OCI-LY1 (cell line): Measurements from ENCODE around the gene P2RY6.

Experiments
- EZH2 ChIP-seq: fragments of 200-600 bp; sonication (generic), shearing (Covaris generic); IDR thresholded peaks from 2 replicates; pipeline ENCODE4 v1.8.0; 2017; ENCODE audit warnings: borderline replicate concordance, mixed run types, mild to moderate bottlenecking, antibody characterized with exemption, low read length, moderate library complexity, mixed read lengths
- TF ChIP-seq, protein P1 (sequence below): fragments of 200-600 bp; sonication (generic), shearing (Covaris generic); IDR thresholded peaks from 2 replicates; pipeline ENCODE4 v1.5.1; 2017; ENCODE audit warnings: mild to moderate bottlenecking, antibody characterized with exemption, low read length, moderate library complexity, mixed read lengths

DNA sequence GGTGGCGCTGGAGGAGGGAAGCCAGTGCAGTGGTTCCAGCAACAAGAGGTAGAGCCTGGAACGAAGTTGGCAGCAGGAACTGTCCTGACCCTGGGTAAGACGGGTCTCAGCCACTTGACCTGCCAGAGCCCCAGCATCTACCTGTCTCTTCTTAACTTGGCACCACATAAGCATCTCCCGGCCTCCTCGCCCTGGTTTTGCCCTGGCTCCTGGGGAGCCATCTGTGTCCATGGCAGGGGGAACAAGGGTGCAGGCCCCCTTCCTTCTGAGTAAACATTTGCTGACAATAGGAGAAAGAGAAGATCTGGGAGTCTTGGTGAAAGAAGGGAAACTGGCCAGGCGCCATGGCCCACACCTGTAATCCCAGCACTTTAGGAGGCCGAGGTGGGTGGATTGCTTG is 41.2 kb upstream of the P2RY6 start:
- TF ChIP-seq, protein P1, sequence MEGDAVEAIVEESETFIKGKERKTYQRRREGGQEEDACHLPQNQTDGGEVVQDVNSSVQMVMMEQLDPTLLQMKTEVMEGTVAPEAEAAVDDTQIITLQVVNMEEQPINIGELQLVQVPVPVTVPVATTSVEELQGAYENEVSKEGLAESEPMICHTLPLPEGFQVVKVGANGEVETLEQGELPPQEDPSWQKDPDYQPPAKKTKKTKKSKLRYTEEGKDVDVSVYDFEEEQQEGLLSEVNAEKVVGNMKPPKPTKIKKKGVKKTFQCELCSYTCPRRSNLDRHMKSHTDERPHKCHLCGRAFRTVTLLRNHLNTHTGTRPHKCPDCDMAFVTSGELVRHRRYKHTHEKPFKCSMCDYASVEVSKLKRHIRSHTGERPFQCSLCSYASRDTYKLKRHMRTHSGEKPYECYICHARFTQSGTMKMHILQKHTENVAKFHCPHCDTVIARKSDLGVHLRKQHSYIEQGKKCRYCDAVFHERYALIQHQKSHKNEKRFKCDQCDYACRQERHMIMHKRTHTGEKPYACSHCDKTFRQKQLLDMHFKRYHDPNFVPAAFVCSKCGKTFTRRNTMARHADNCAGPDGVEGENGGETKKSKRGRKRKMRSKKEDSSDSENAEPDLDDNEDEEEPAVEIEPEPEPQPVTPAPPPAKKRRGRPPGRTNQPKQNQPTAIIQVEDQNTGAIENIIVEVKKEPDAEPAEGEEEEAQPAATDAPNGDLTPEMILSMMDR = no peak
- TF ChIP-seq EZH2 = no peak
